OCI-M2 (cell line): ENCODE results near the gene BNC2.

Source experiments
- DNase-seq: peaks from one replicate; lab custom pipeline; 2025; ENCODE audit not compliant: unreplicated experiment; lab: John Stamatoyannopoulos, UW

BNC2 gene

GRCh38 chr9:16386007-16386826 lies 484.3 kb downstream of the BNC2 start:
- no peak for DNase-seq

GRCh38 chr9:16385590-16385989 lies 484.9 kb downstream of the BNC2 start:
- DNase-seq, result no peak

GRCh38 chr9:16384993-16385392 lies 485.5 kb downstream of the BNC2 start:
- DNase-seq, result no peak

- no peak for DNase-seq
Measured at GRCh38 chr9:16377311-16377710, 493.2 kb downstream of the BNC2 start.

- DNase-seq, result no peak
Measured at GRCh38 chr9:16371306-16371705, 499.2 kb downstream of the BNC2 start.

GRCh38 chr9:16370647-16371046 lies 499.8 kb downstream of the BNC2 start:
- no peak for DNase-seq

- DNase-seq, result no peak
Measured at GRCh38 chr9:16369427-16369826, 501.0 kb downstream of the BNC2 start.

- DNase-seq, result no peak
Measured at GRCh38 chr9:16368237-16369087, 502.0 kb downstream of the BNC2 start.

- no peak for DNase-seq
Measured at GRCh38 chr9:16367605-16368231, 502.8 kb downstream of the BNC2 start.

GRCh38 chr9:16364347-16364746 lies 506.1 kb downstream of the BNC2 start:
- no peak for DNase-seq

GRCh38 chr9:16363916-16364315 lies 506.6 kb downstream of the BNC2 start:
- no peak for DNase-seq

- DNase-seq, result no peak
Measured at GRCh38 chr9:16363073-16363781, 507.2 kb downstream of the BNC2 start.

GRCh38 chr9:16361939-16362338 lies 508.5 kb downstream of the BNC2 start:
- no peak for DNase-seq

GRCh38 chr9:16361118-16361517 lies 509.4 kb downstream of the BNC2 start:
- no peak for DNase-seq

- DNase-seq, result no peak
Measured at GRCh38 chr9:16360247-16360646, 510.2 kb downstream of the BNC2 start.
